WTC11 (cell line): ENCODE measurements around the gene OSTN. TPM values are rescaled to one million over a fixed set of nuclear protein-coding genes. Genes with fewer than 3 reads are reported as not detected.

ENCODE experiments used
- ATAC-seq: fragments of 200-7000 bp; cut with Tn5 transposase; 2 replicates; pipeline ENCODE4 v1.10.0; 2021; ENCODE audit warnings: mild to moderate bottlenecking, moderate library complexity
- CTCF ChIA-PET: fragments of 300-600 bp; sonication (Branson Sonifier 250); formaldehyde crosslinking; loops from one replicate; lab custom pipeline; 2021; ENCODE audit warnings: antibody characterized with exemption; lab: Charles Lee
- POLR2A ChIA-PET: fragments of 350-600 bp; sonication (Branson Sonifier 250); formaldehyde crosslinking; loops from one replicate; lab custom pipeline; 2021; ENCODE audit warnings: antibody characterized with exemption; lab: Charles Lee
- DNase-seq: peaks from one replicate; pipeline ENCODE4 v3.0.0; 2021; ENCODE audit warnings: low spot score
- H3K27ac Mint-ChIP-seq: 2 replicates; pipeline ENCODE4 v1.8.0; 2021; ENCODE audit warnings: mixed read lengths
- H3K27me3 Mint-ChIP-seq: 2 replicates; pipeline ENCODE4 v1.8.0; 2021; ENCODE audit warnings: low read depth, mild to moderate bottlenecking, moderate library complexity, mixed read lengths
- H3K36me3 Mint-ChIP-seq: 2 replicates; pipeline ENCODE4 v1.8.0; 2021; ENCODE audit warnings: mixed read lengths
- H3K4me1 Mint-ChIP-seq: 2 replicates; pipeline ENCODE4 v1.8.0; 2022; ENCODE audit warnings: mixed read lengths
- H3K4me3 Mint-ChIP-seq: 2 replicates; pipeline ENCODE4 v1.8.0; 2021; ENCODE audit warnings: mild to moderate bottlenecking, moderate library complexity, mixed read lengths
- H3K9me3 Mint-ChIP-seq: 2 replicates; pipeline ENCODE4 v1.8.0; 2021; ENCODE audit warnings: mixed read lengths
- ATF1 ChIP-seq: sonication (generic); formaldehyde crosslinking; IDR thresholded peaks from 2 replicates; pipeline ENCODE4 v1.8.1; 2023; ENCODE audit warnings: mild to moderate bottlenecking, moderate library complexity, missing genetic modification reagents
- ATF3 ChIP-seq: sonication (generic); formaldehyde crosslinking; conservative IDR thresholded peaks from 2 replicates; pipeline ENCODE4 v1.8.1; 2022; ENCODE audit warnings: mild to moderate bottlenecking, missing genetic modification reagents
- CTCF ChIP-seq: fragments of 200-600 bp; IDR thresholded peaks from 2 replicates; pipeline ENCODE4 v1.8.0; 2022; ENCODE audit warnings: antibody characterized with exemption
- E2F1 ChIP-seq: sonication (generic); formaldehyde crosslinking; IDR thresholded peaks from 2 replicates; pipeline ENCODE4 v1.8.0; 2022; ENCODE audit warnings: mild to moderate bottlenecking, missing genetic modification reagents
- HMGXB4 ChIP-seq: sonication (generic); formaldehyde crosslinking; IDR thresholded peaks from 2 replicates; pipeline ENCODE4 v1.8.1; 2023; ENCODE audit warnings: mild to moderate bottlenecking, moderate library complexity, missing genetic modification reagents
- IRF2 ChIP-seq: sonication (generic); formaldehyde crosslinking; IDR thresholded peaks from 2 replicates; pipeline ENCODE4 v1.8.0; 2022; ENCODE audit warnings: low read depth, missing genetic modification reagents, borderline replicate concordance
- MAX ChIP-seq: sonication (generic); formaldehyde crosslinking; IDR thresholded peaks from 2 replicates; pipeline ENCODE4 v1.8.0; 2022; ENCODE audit warnings: mild to moderate bottlenecking, missing genetic modification reagents
- MXD4 ChIP-seq: fragments of 250-450 bp; sonication (Bioruptor Pico); IDR thresholded peaks from 2 replicates; pipeline ENCODE4 v1.8.0; 2021; ENCODE audit warnings: mild to moderate bottlenecking, moderate library complexity, borderline replicate concordance
- MYBL2 ChIP-seq: sonication (generic); formaldehyde crosslinking; IDR thresholded peaks from 2 replicates; pipeline ENCODE4 v1.8.1; 2023; ENCODE audit warnings: mild to moderate bottlenecking, moderate library complexity, missing genetic modification reagents
- NFATC4 ChIP-seq: fragments of 250-450 bp; sonication (Bioruptor Pico); IDR thresholded peaks from 2 replicates; pipeline ENCODE4 v1.9.0; 2021; ENCODE audit warnings: mild to moderate bottlenecking
- RELA ChIP-seq: sonication (generic); formaldehyde crosslinking; IDR thresholded peaks from 2 replicates; pipeline ENCODE4 v1.8.1; 2022; ENCODE audit warnings: missing genetic modification reagents, mild to moderate bottlenecking, borderline replicate concordance
- SP1 ChIP-seq: sonication (generic); formaldehyde crosslinking; conservative IDR thresholded peaks from 2 replicates; pipeline ENCODE4 v1.8.1; 2022; ENCODE audit warnings: missing genetic modification reagents
- TCF7 ChIP-seq: sonication (generic); formaldehyde crosslinking; IDR thresholded peaks from 2 replicates; pipeline ENCODE4 v1.8.0; 2022; ENCODE audit warnings: mild to moderate bottlenecking, low read depth, missing genetic modification reagents, moderate library complexity
- ZBTB43 ChIP-seq: sonication (generic); formaldehyde crosslinking; IDR thresholded peaks from 2 replicates; pipeline ENCODE4 v1.8.1; 2023; ENCODE audit warnings: mild to moderate bottlenecking, missing genetic modification reagents
- ZNF232 ChIP-seq: sonication (generic); formaldehyde crosslinking; IDR thresholded peaks from 2 replicates; pipeline ENCODE4 v1.8.0; 2022; ENCODE audit warnings: mild to moderate bottlenecking, missing genetic modification reagents
- ZNF281 ChIP-seq: sonication (generic); formaldehyde crosslinking; IDR thresholded peaks from 2 replicates; pipeline ENCODE4 v1.8.0; 2023; ENCODE audit warnings: mild to moderate bottlenecking, missing genetic modification reagents
- ZNF416 ChIP-seq: fragments of 250-450 bp; sonication (Bioruptor Pico); IDR thresholded peaks from 2 replicates; pipeline ENCODE4 v1.9.0; 2021; ENCODE audit warnings: mild to moderate bottlenecking, inconsistent platforms
- ZNF532 ChIP-seq: fragments of 250-450 bp; sonication (Bioruptor Pico); IDR thresholded peaks from 2 replicates; pipeline ENCODE4 v1.9.0; 2021; ENCODE audit warnings: mild to moderate bottlenecking, borderline replicate concordance
- ZSCAN18 ChIP-seq: fragments of 250-450 bp; sonication (Bioruptor Pico); IDR thresholded peaks from 2 replicates; pipeline ENCODE4 v2.1.2; 2022; ENCODE audit warnings: mild to moderate bottlenecking, moderate library complexity
- total RNA-seq: library from RNA; stranded (reverse); gene quantifications from 3 replicates; pipeline ENCODE4 v1.2.3, GENCODE V29; 2021

OSTN gene
- total RNA-seq, 1 experiment from 2014 or later = not detected

GRCh38 chr3:191280111-191280510, 81.1 kb downstream of the OSTN start:
- H3K4me1 Mint-ChIP-seq = no peaks in the 10 kb centered on the region; the same call in 1 of the 2 replicates
- CTCF ChIA-PET = no interaction called here
- TF ChIP-seq ZBTB43 (CRISPR knock-in tag) = no peak
- TF ChIP-seq SP1 (CRISPR knock-in tag) = no peak
- TF ChIP-seq E2F1 (CRISPR knock-in tag) = no peak
- no peak for TF ChIP-seq ZNF232
- no peak for TF ChIP-seq ATF1
- no peak for TF ChIP-seq ZNF416
- TF ChIP-seq MXD4 (CRISPR knock-in tag) = no peak
- no peak for TF ChIP-seq HMGXB4 (CRISPR knock-in tag)
- no peak for TF ChIP-seq TCF7
- no peak for TF ChIP-seq MYBL2 (CRISPR knock-in tag)
- no peak for TF ChIP-seq NFATC4 (CRISPR knock-in tag)
- no peak for TF ChIP-seq MAX (CRISPR knock-in tag)
- DNase-seq = no peak
- no peak overlapping the region for H3K4me3 Mint-ChIP-seq
- peak overlapping the region; percentile 63; the same call in 1 of the 2 replicates for H3K27ac Mint-ChIP-seq
- H3K27me3 Mint-ChIP-seq = no peaks in the 10 kb centered on the region
- no peaks in the 10 kb centered on the region for H3K36me3 Mint-ChIP-seq
- POLR2A ChIA-PET = no interaction called here
- no peaks in the 10 kb centered on the region for H3K9me3 Mint-ChIP-seq
- ATAC-seq = no peak

- POLR2A ChIA-PET = no interaction called here
- Mint-ChIP-seq H3K4me3 (no peak overlapping the region), H3K4me1 (no peaks in the 10 kb centered on the region), H3K27ac (no peak overlapping the region), H3K9me3 (no peaks in the 10 kb centered on the region), H3K36me3 (no peaks in the 10 kb centered on the region), H3K27me3 (no peaks in the 10 kb centered on the region)
- ATAC-seq (no peak), DNase-seq (no peak)
- CTCF ChIA-PET = no interaction called here
- TF ChIP-seq IRF2 (CRISPR knock-in tag) = no peak
- TF ChIP-seq ZSCAN18 (CRISPR knock-in tag) = no peak
- no peak for TF ChIP-seq ATF3
- no peak for TF ChIP-seq ZNF532
- no peak for TF ChIP-seq RELA (CRISPR knock-in tag)
- TF ChIP-seq ZNF281 (CRISPR knock-in tag) = no peak
- no peak for TF ChIP-seq CTCF
- no peak for TF ChIP-seq E2F1 (CRISPR knock-in tag)
Observed at GRCh38 chr3:191280882-191281281, 81.8 kb downstream of the OSTN start.
